PFSK-1 (cell line): ENCODE data around the gene OLFM2.

Source experiments
- FOXP2 ChIP-seq: optimal IDR thresholded peaks from 2 replicates; pipeline ENCODE3; 2011; ENCODE audit warnings: borderline replicate concordance, control low read depth, inconsistent platforms; ENCODE audit not compliant: insufficient read depth; ENCODE audit errors: extremely low read length, extremely low read depth
- POLR2AphosphoS5 ChIP-seq: IDR thresholded peaks from 2 replicates; pipeline ENCODE4 v1.6.1; 2012; ENCODE audit warnings: low read depth, mild to moderate bottlenecking, control low read depth, low read length, moderate library complexity
- REST ChIP-seq, 2 experiments: IDR thresholded peaks; 2 replicates each; pipeline versions ENCODE4 v1.6.1 to v1.8.0; 2011 to 2012; ENCODE audit warnings: low read depth in 2 of 2, low read length in 2 of 2, control low read depth in 1 of 2, inconsistent platforms in 1 of 2, mild to moderate bottlenecking in 1 of 2, moderate library complexity in 1 of 2; ENCODE audit not compliant: insufficient read depth in 1 of 2
- SIN3A ChIP-seq: IDR thresholded peaks from 2 replicates; pipeline ENCODE4 v1.6.1; 2012; ENCODE audit warnings: mild to moderate bottlenecking, low read length, moderate library complexity, borderline replicate concordance; ENCODE audit not compliant: insufficient read depth
- TAF1 ChIP-seq: IDR thresholded peaks from 2 replicates; pipeline ENCODE4 v1.6.1; 2012; ENCODE audit warnings: low read length, control low read depth, borderline replicate concordance; ENCODE audit not compliant: insufficient read depth

OLFM2 gene

GRCh38 chr19:9857920-9858746 lies 78.2 kb downstream of the OLFM2 start:
- TF ChIP-seq FOXP2, result no peak
- TF ChIP-seq POLR2AphosphoS5, result 0 out of 2 replicates have a peak, but pooled peaks have one; percentile 32

GRCh38 chr19:9857076-9857721 lies 79.1 kb downstream of the OLFM2 start:
- TF ChIP-seq POLR2AphosphoS5 (no peak), REST (IDR thresholded peaks at IDR 0.05; ENCODE audit: insufficient read depth in 1 of 2, low read depth in 2 of 2, low read length in 2 of 2) (no peak), FOXP2 (no peak), SIN3A (no peak), TAF1 (no peak)

- no peak for TF ChIP-seq TAF1
Observed at GRCh38 chr19:9856609-9857008, 79.7 kb downstream of the OLFM2 start.

- peak; percentile 25; the same call in 1 of the 2 replicates for TF ChIP-seq POLR2AphosphoS5
- TF ChIP-seq FOXP2, result no peak
Observed at GRCh38 chr19:9854282-9854846, 82.0 kb downstream of the OLFM2 start.

- TF ChIP-seq SIN3A, result no peak
Observed at GRCh38 chr19:9850235-9850959, 85.9 kb downstream of the OLFM2 start.

- no peak for TF ChIP-seq REST (IDR thresholded peaks at IDR 0.05; ENCODE audit: insufficient read depth in 1 of 2, low read depth in 2 of 2, low read length in 2 of 2)
- TF ChIP-seq POLR2AphosphoS5, result no peak
- no peak for TF ChIP-seq TAF1
- no peak for TF ChIP-seq FOXP2
- TF ChIP-seq SIN3A, result no peak
Observed at GRCh38 chr19:9849791-9850190, 86.5 kb downstream of the OLFM2 start.

GRCh38 chr19:9848762-9849161 lies 87.6 kb downstream of the OLFM2 start:
- TF ChIP-seq POLR2AphosphoS5 (no peak), SIN3A (no peak), FOXP2 (no peak), REST (IDR thresholded peaks at IDR 0.05; ENCODE audit: insufficient read depth in 1 of 2, low read depth in 2 of 2, low read length in 2 of 2) (no peak), TAF1 (no peak)
